Fibroblast of pulmonary artery (primary cell): ENCODE data around the gene BABAM2.

Experiments
- DNase-seq: peaks from one replicate; pipeline ENCODE4 v3.0.0-alpha.2; 2010; ENCODE audit warnings: low read depth
- H3K4me3 ChIP-seq: replicated peaks from 2 replicates; pipeline ENCODE4 v1.5.1; 2011; ENCODE audit warnings: low read depth, mild to moderate bottlenecking, control low read depth, low read length, moderate library complexity
- TF ChIP-seq, protein P1 (sequence below): IDR thresholded peaks from 2 replicates; pipeline ENCODE4 v1.5.1; 2011; ENCODE audit warnings: mild to moderate bottlenecking, control low read depth, low read length, inconsistent platforms; ENCODE audit errors: missing control alignments

The BABAM2 gene

DNA sequence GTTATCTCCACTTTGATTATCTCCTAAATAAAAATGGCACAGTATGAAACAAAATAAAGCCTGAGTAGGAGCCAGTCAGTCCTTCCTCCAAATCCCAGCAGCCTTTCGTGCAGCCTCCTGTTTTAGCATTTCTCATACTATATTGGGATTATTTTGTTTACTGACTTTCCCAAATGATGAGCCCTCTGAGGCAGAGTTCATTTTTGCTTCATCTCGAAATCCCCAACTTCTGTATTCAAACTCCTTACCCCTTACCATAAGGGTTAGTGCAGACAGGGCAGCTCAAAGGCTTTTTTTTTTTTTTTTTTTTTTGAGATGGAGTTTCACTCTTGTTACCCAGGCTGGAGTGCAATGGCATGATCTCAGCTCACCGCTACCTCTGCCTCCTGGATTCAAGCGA, 388.8 kb downstream of the BABAM2 start:
- no peak overlapping the region for H3K4me3 ChIP-seq
- DNase-seq, result no peak

GRCh38 chr2:28280619-28281018, 390.1 kb downstream of the BABAM2 start:
- TF ChIP-seq, protein P1, sequence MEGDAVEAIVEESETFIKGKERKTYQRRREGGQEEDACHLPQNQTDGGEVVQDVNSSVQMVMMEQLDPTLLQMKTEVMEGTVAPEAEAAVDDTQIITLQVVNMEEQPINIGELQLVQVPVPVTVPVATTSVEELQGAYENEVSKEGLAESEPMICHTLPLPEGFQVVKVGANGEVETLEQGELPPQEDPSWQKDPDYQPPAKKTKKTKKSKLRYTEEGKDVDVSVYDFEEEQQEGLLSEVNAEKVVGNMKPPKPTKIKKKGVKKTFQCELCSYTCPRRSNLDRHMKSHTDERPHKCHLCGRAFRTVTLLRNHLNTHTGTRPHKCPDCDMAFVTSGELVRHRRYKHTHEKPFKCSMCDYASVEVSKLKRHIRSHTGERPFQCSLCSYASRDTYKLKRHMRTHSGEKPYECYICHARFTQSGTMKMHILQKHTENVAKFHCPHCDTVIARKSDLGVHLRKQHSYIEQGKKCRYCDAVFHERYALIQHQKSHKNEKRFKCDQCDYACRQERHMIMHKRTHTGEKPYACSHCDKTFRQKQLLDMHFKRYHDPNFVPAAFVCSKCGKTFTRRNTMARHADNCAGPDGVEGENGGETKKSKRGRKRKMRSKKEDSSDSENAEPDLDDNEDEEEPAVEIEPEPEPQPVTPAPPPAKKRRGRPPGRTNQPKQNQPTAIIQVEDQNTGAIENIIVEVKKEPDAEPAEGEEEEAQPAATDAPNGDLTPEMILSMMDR, result no peak
- no peak overlapping the region for H3K4me3 ChIP-seq
- DNase-seq, result no peak

More for the DNA sequence above, 388.8 kb downstream of the BABAM2 start:
- TF ChIP-seq, protein P1, result no peak

- TF ChIP-seq, protein P1, result no peak
- DNase-seq, result no peak
These were observed 391.2 kb downstream of the BABAM2 start for GRCh38 chr2:28281739-28282138.

GRCh38 chr2:28282248-28282647, 391.7 kb downstream of the BABAM2 start:
- DNase-seq, result no peak
- no peak overlapping the region for H3K4me3 ChIP-seq
- TF ChIP-seq, protein P1, result no peak

More at GRCh38 chr2:28281739-28282138, 391.2 kb downstream of the BABAM2 start:
- no peak overlapping the region for H3K4me3 ChIP-seq

DNA sequence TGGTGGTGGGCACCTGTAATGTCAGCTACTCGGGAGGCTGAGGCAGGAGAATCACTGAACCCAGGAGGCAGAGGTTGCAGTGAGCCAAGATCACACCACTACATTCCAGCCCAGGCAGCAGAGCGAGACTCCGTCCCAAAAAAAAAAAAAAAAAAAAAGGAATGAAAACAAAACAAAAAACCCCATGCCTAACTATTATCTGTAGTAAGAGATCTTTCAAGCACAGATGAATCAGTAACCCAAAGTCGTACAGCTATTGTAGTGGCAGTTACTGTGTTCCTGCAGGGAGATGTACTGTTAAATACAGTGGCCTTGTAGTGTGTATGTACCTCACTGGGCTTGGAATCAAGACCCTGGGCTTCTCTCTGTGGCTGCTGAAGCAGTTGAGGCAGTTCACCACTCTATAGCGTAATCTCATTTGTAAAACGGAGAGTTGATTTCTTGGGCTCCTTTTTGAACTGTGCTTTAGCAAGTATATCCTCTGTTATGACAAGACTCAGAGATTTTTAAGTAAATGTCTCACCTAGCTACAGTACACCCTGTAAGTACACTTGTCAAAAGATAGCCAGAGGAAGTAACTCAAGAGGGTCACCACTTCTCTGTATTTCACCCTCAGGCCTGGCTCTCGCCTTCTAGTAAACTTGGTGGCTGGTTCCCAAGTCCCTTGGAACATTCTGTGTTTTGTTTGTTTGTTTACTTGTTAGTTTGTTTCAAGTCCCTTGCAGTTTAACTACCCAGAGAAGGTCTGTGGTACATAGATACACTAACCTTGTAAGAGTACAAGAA, 392.5 kb downstream of the BABAM2 start:
- TF ChIP-seq, protein P1, result no peak
- DNase-seq, result no peak
- no peak overlapping the region for H3K4me3 ChIP-seq

GRCh38 chr2:28283861-28284260, 393.3 kb downstream of the BABAM2 start:
- no peak for DNase-seq
- TF ChIP-seq, protein P1, result no peak
- H3K4me3 ChIP-seq, result no peak overlapping the region

- H3K4me3 ChIP-seq, result no peak overlapping the region
- TF ChIP-seq, protein P1, result no peak
- no peak for DNase-seq
These were observed 396.1 kb downstream of the BABAM2 start for GRCh38 chr2:28286678-28287077.
